SK-N-SH (cell line): ENCODE results near the gene CACNA2D3. TPM values are rescaled to one million over a fixed set of nuclear protein-coding genes. Genes with fewer than 3 reads are reported as not detected.

Experiments
- CTCF ChIA-PET: fragments of 300-600, 350-600 bp; formaldehyde crosslinking; extraction: SDS; loops from one replicate; lab custom pipeline; 2021; lab: Yijun Ruan, JAX
- POLR2A ChIA-PET: fragments of 350-600 bp; sonication (Branson Sonifier 250); formaldehyde crosslinking; extraction: SDS; loops from one replicate; lab custom pipeline; 2020; ENCODE audit warnings: antibody characterized with exemption, inconsistent platforms; lab: Yijun Ruan, JAX
- DNase-seq: peaks from one replicate; pipeline ENCODE4 v3.0.0; 2012
- H2AFZ ChIP-seq: fragments of 200-600 bp; sonication (generic); 2 replicates; pipeline ENCODE4 v1.8.1; 2016; ENCODE audit warnings: antibody characterized with exemption, mild to moderate bottlenecking, low read depth
- H3F3A ChIP-seq: fragments of 200-600 bp; sonication (generic); replicated peaks from 2 replicates; pipeline ENCODE3; 2016; ENCODE audit warnings: antibody characterized with exemption, mild to moderate bottlenecking; ENCODE audit not compliant: insufficient read depth
- H3K27ac ChIP-seq, 2 experiments: fragments of 200-500 bp in 1 of 2; fragments of 200-600 bp in 1 of 2; sonication (Bioruptor generic) in 1 of 2; sonication (generic), shearing (Covaris generic) in 1 of 2; 2 replicates each; pipeline versions ENCODE4 v1.5.1 to v1.6.1; 2014 to 2016; ENCODE audit warnings: low read depth in 2 of 2, inconsistent platforms in 1 of 2, low read length in 1 of 2, mild to moderate bottlenecking in 1 of 2, mixed read lengths in 1 of 2
- H3K27me3 ChIP-seq: fragments of 200-600 bp; sonication (generic), shearing (Covaris generic); 2 replicates; pipeline ENCODE4 v1.6.1; 2016; ENCODE audit warnings: mixed run types; ENCODE audit not compliant: insufficient read depth
- H3K36me3 ChIP-seq, 2 experiments: fragments of 200-500 bp in 1 of 2; fragments of 200-600 bp in 1 of 2; sonication (Bioruptor generic) in 1 of 2; sonication (generic) in 1 of 2; replicated peaks in 1 of 2; 2 replicates each; pipeline versions ENCODE3 to v1.5.1; 2014 to 2016; ENCODE audit warnings: low read length in 1 of 2, mild to moderate bottlenecking in 1 of 2; ENCODE audit not compliant: insufficient read depth in 2 of 2, control insufficient read depth in 1 of 2
- H3K4me1 ChIP-seq, 2 experiments: fragments of 200-500 bp in 1 of 2; fragments of 200-600 bp in 1 of 2; sonication (Bioruptor generic) in 1 of 2; sonication (generic), shearing (Covaris generic) in 1 of 2; 2 replicates each; pipeline versions ENCODE4 v1.5.1 to v1.6.1; 2014 to 2016; ENCODE audit warnings: low read depth in 1 of 2, low read length in 1 of 2, mixed run types in 1 of 2; ENCODE audit not compliant: insufficient read depth in 2 of 2, control insufficient read depth in 1 of 2
- H3K4me2 ChIP-seq: fragments of 200-600 bp; sonication (generic), shearing (Covaris generic); 2 replicates; pipeline ENCODE4 v1.6.1; 2017; ENCODE audit warnings: mixed run types
- H3K4me3 ChIP-seq, 2 experiments: fragments of 200-500 bp in 1 of 2; fragments of 200-600 bp in 1 of 2; sonication (Bioruptor generic) in 1 of 2; sonication (generic), shearing (Covaris generic) in 1 of 2; 2 replicates each; pipeline versions ENCODE4 v1.5.1 to v1.8.1; 2014 to 2016; ENCODE audit warnings: low read depth in 2 of 2, inconsistent platforms in 1 of 2, low read length in 1 of 2, mild to moderate bottlenecking in 1 of 2, mixed read lengths in 1 of 2, moderate library complexity in 1 of 2
- H3K79me2 ChIP-seq: fragments of 200-600 bp; sonication (generic); 2 replicates; pipeline ENCODE4 v1.8.1; 2017; ENCODE audit warnings: mild to moderate bottlenecking; ENCODE audit not compliant: insufficient read depth
- H3K9ac ChIP-seq: fragments of 200-600 bp; sonication (generic); 2 replicates; pipeline ENCODE4 v1.6.1; 2017; ENCODE audit warnings: mixed run types
- H3K9me2 ChIP-seq: fragments of 200-600 bp; sonication (generic); 2 replicates; pipeline ENCODE4 v1.6.1; 2017; ENCODE audit warnings: mixed run types
- H3K9me3 ChIP-seq: fragments of 200-600 bp; sonication (generic); 2 replicates; pipeline ENCODE4 v1.6.1; 2017; ENCODE audit warnings: mixed run types, mild to moderate bottlenecking, moderate library complexity
- H4K20me1 ChIP-seq: fragments of 200-600 bp; sonication (generic); 2 replicates; pipeline ENCODE4 v1.6.1; 2017; ENCODE audit warnings: mild to moderate bottlenecking, mixed run types; ENCODE audit not compliant: insufficient read depth
- CTCF ChIP-seq: fragments of 200-600 bp; sonication (generic); IDR thresholded peaks from 2 replicates; pipeline ENCODE4 v1.6.1; 2017; ENCODE audit warnings: antibody characterized with exemption, mild to moderate bottlenecking, moderate library complexity
- EZH2phosphoT487 ChIP-seq: fragments of 200-600 bp; sonication (generic); IDR thresholded peaks from 2 replicates; pipeline ENCODE4 v1.6.1; 2017; ENCODE audit warnings: low read depth, mixed run types, mild to moderate bottlenecking, antibody characterized with exemption, moderate library complexity, borderline replicate concordance
- FOSL2 ChIP-seq: IDR thresholded peaks from 2 replicates; pipeline ENCODE4 v1.4.0; 2012; ENCODE audit warnings: low read depth, mild to moderate bottlenecking, moderate library complexity, borderline replicate concordance
- FOXM1 ChIP-seq: IDR thresholded peaks from 2 replicates; pipeline ENCODE4 v1.4.0; 2012; ENCODE audit warnings: low read depth, mild to moderate bottlenecking
- GABPA ChIP-seq: IDR thresholded peaks from 2 replicates; pipeline ENCODE4 v1.4.0; 2012; ENCODE audit warnings: low read depth, mild to moderate bottlenecking
- IRF3 ChIP-seq: fragments of 150-350 bp; IDR thresholded peaks from 2 replicates; pipeline ENCODE4 v1.6.1; 2016; ENCODE audit warnings: mild to moderate bottlenecking, low read depth, low read length
- JUND ChIP-seq: IDR thresholded peaks from 2 replicates; pipeline ENCODE4 v1.4.0; 2012
- MEF2A ChIP-seq: IDR thresholded peaks from 2 replicates; pipeline ENCODE4 v1.4.0; 2012; ENCODE audit warnings: low read depth, borderline replicate concordance
- PBX3 ChIP-seq: IDR thresholded peaks from 2 replicates; pipeline ENCODE4; 2012
- RAD21 ChIP-seq: IDR thresholded peaks from 2 replicates; pipeline ENCODE4 v1.6.1; 2012; ENCODE audit warnings: mild to moderate bottlenecking, low read length
- REST ChIP-seq: IDR thresholded peaks from 2 replicates; pipeline ENCODE4 v1.6.1; 2012; ENCODE audit warnings: mild to moderate bottlenecking, low read depth, low read length, moderate library complexity
- SIN3A ChIP-seq: IDR thresholded peaks from 2 replicates; pipeline ENCODE4 v1.6.1; 2012; ENCODE audit warnings: low read depth, mild to moderate bottlenecking, low read length, moderate library complexity, borderline replicate concordance
- USF1 ChIP-seq: IDR thresholded peaks from 2 replicates; pipeline ENCODE4 v1.4.0; 2012; ENCODE audit warnings: low read depth, borderline replicate concordance
- USF2 ChIP-seq: fragments of 150-350 bp; IDR thresholded peaks from 2 replicates; pipeline ENCODE4 v1.6.1; 2017; ENCODE audit warnings: antibody characterized with exemption, low read length, low read depth, borderline replicate concordance
- WGBS: methylation state at CpG from one replicate; pipeline ENCODE4 v1.1.6; 2017; ENCODE audit warnings: low lambda C conversion rate; 5-methylcytosine and 5-hydroxymethylcytosine counted together
- polyA plus RNA-seq, 3 experiments: library from polyadenylated mRNA; depleted of rRNA; stranded (reverse); fragments of >200 nt; gene quantifications; 2 replicates each; pipeline ENCODE4 v1.2.3, GENCODE V29; 2012

Gene CACNA2D3
- polyA plus RNA-seq, 1 of the 3 experiments (the other 2 are of a cell fraction) = 0.15 TPM

- no peaks in the 10 kb centered on the region for H4K20me1 ChIP-seq
- ChIA-PET POLR2A (no interaction called here), CTCF (interaction anchor here (0.6 to 1.9 kb wide), 13 partner anchors 10 to 1637 kb away, joined by 3 to 4 read pairs (median 3); no protein-coding TSS in a partner anchor)
- no peaks in the 10 kb centered on the region for H3F3A ChIP-seq
- WGBS = 67% methylated on average over 8 of the region's 8 CpGs
- no peaks in the 10 kb centered on the region for H3K9me3 ChIP-seq
- no peaks in the 10 kb centered on the region for H3K36me3 ChIP-seq
- peak; percentile 36 for DNase-seq
- no peak overlapping the region; a peak in 1 of 4 replicates for H3K4me3 ChIP-seq
- peaks cover 0 to 2% of the 10 kb centered on the region in 2 experiments; a peak in 1 of 4 replicates for H3K4me1 ChIP-seq
- no peaks in the 10 kb centered on the region for H3K27me3 ChIP-seq
- H3K9ac ChIP-seq = no peak overlapping the region
- H3K79me2 ChIP-seq = no peaks in the 10 kb centered on the region
- no peak overlapping the region for H3K4me2 ChIP-seq
- no peak overlapping the region for H3K27ac ChIP-seq
- TF ChIP-seq MEF2A = no peak
- TF ChIP-seq CTCF = peak; percentile 67
- no peak for TF ChIP-seq IRF3
- peak; percentile 58 for TF ChIP-seq RAD21
- no peak for TF ChIP-seq SIN3A
- no peak overlapping the region for H2AFZ ChIP-seq
- H3K9me2 ChIP-seq = no peaks in the 10 kb centered on the region
Measured at GRCh38 chr3:54830658-54831057, 708.3 kb downstream of the CACNA2D3 start.

GRCh38 chr3:54831112-54831511 is 708.8 kb downstream of the CACNA2D3 start:
- Histone ChIP-seq H3K36me3 (no peaks in the 10 kb centered on the region), H3K4me3 (no peak overlapping the region), H3K4me2 (no peak overlapping the region), H3K9me3 (no peaks in the 10 kb centered on the region), H3K9me2 (no peaks in the 10 kb centered on the region), H3K27me3 (no peaks in the 10 kb centered on the region), H4K20me1 (no peaks in the 10 kb centered on the region), H3F3A (no peaks in the 10 kb centered on the region), H2AFZ (no peak overlapping the region), H3K4me1 (peaks cover 0 to 2% of the 10 kb centered on the region in 2 experiments; a peak in 1 of 4 replicates), H3K27ac (no peak overlapping the region), H3K9ac (no peak overlapping the region), H3K79me2 (no peaks in the 10 kb centered on the region)
- WGBS = 86% methylated on average over 2 of the region's 2 CpGs
- DNase-seq = no peak
- CTCF ChIA-PET = interaction anchor here (0.6 to 1.9 kb wide), 13 partner anchors 10 to 1636 kb away, joined by 3 to 4 read pairs (median 3); no protein-coding TSS in a partner anchor
- POLR2A ChIA-PET = no interaction called here
- TF ChIP-seq FOSL2 (no peak), USF1 (no peak), GABPA (no peak), CTCF (no peak), REST (no peak), FOXM1 (no peak), PBX3 (no peak), EZH2phosphoT487 (no peak), USF2 (no peak), JUND (no peak)
